Hepatocyte (in vitro differentiated cells): ENCODE results near the gene IL27RA. TPM values are rescaled to one million over a fixed set of nuclear protein-coding genes. Genes with fewer than 3 reads are reported as not detected.

Experiments
- DNase-seq: peaks from one replicate; pipeline ENCODE4 v3.0.0-alpha.2; 2016; ENCODE audit warnings: low spot score
- H2AFZ ChIP-seq: fragments of 200-600 bp; sonication (generic); 2 replicates; pipeline ENCODE4 v1.6.0; 2016; ENCODE audit warnings: antibody characterized with exemption, mild to moderate bottlenecking
- H3K27ac ChIP-seq: fragments of 200-600 bp; sonication (generic); 2 replicates; pipeline ENCODE4 v1.5.1; 2016; ENCODE audit warnings: mild to moderate bottlenecking
- H3K27me3 ChIP-seq: fragments of 200-600 bp; sonication (generic); 2 replicates; pipeline ENCODE4 v1.6.1; 2016
- H3K36me3 ChIP-seq: fragments of 200-600 bp; sonication (generic); replicated peaks from 2 replicates; pipeline ENCODE4 v1.5.1; 2016; ENCODE audit warnings: low read depth; ENCODE audit not compliant: insufficient read depth
- H3K4me1 ChIP-seq: fragments of 200-600 bp; sonication (generic); 2 replicates; pipeline ENCODE4 v1.5.1; 2016; ENCODE audit warnings: mild to moderate bottlenecking, moderate library complexity; ENCODE audit not compliant: insufficient read depth
- H3K4me2 ChIP-seq: fragments of 200-600 bp; sonication (generic); 2 replicates; pipeline ENCODE4 v1.6.0; 2016
- H3K4me3 ChIP-seq: fragments of 200-600 bp; sonication (generic); 2 replicates; pipeline ENCODE4 v1.5.1; 2016; ENCODE audit warnings: mild to moderate bottlenecking
- H3K79me2 ChIP-seq: fragments of 200-600 bp; sonication (generic); 2 replicates; pipeline ENCODE4 v1.6.0; 2017; ENCODE audit warnings: mild to moderate bottlenecking
- H3K9me2 ChIP-seq: fragments of 200-600 bp; sonication (generic); replicated peaks from 2 replicates; pipeline ENCODE4 v1.6.0; 2017; ENCODE audit warnings: mild to moderate bottlenecking; ENCODE audit not compliant: insufficient read depth
- H3K9me3 ChIP-seq: fragments of 200-600 bp; sonication (generic); 2 replicates; pipeline ENCODE4 v1.5.1; 2016; ENCODE audit warnings: low read depth, mild to moderate bottlenecking
- H4K20me1 ChIP-seq: fragments of 200-600 bp; sonication (generic); 2 replicates; pipeline ENCODE4 v1.6.0; 2016; ENCODE audit warnings: mild to moderate bottlenecking; ENCODE audit not compliant: insufficient read depth, poor library complexity, severe bottlenecking
- EZH2 ChIP-seq: fragments of 200-600 bp; sonication (generic); IDR thresholded peaks from 2 replicates; pipeline ENCODE4 v1.6.1; 2016; ENCODE audit warnings: antibody characterized with exemption, mild to moderate bottlenecking, borderline replicate concordance
- EZH2phosphoT487 ChIP-seq: fragments of 200-600 bp; sonication (generic); IDR thresholded peaks from one replicate; pipeline ENCODE4 v1.6.1; 2018; ENCODE audit warnings: antibody characterized with exemption, mild to moderate bottlenecking, low read depth, moderate library complexity; ENCODE audit not compliant: unreplicated experiment, severe bottlenecking
- WGBS: methylation state at CpG from one replicate; pipeline ENCODE4 v1.1.6; 2016; ENCODE audit warnings: low lambda C conversion rate; ENCODE audit errors: missing lambda C conversion rate; 5-methylcytosine and 5-hydroxymethylcytosine counted together
- polyA plus RNA-seq: library from polyadenylated mRNA; unstranded; fragments of >200 nt; fragmentation: Nextera tagmentation; extraction: Ambion mirVana; gene quantifications from 2 replicates; pipeline ENCODE4 v1.2.1, GENCODE V29; 2016
- total RNA-seq: library from RNA; depleted of rRNA; stranded (reverse); fragments of >200 nt; gene quantifications from 2 replicates; pipeline ENCODE4 v1.2.3, GENCODE V29; 2014
- TF ChIP-seq, protein P1 (sequence below): fragments of 200-600 bp; sonication (generic); IDR thresholded peaks from 2 replicates; pipeline ENCODE4 v1.5.1; 2016; ENCODE audit warnings: antibody characterized with exemption, mild to moderate bottlenecking; ENCODE audit not compliant: poor library complexity

Gene IL27RA
- total and polyA plus RNA-seq, 2 experiments from 2014 or later: 1.9 to 2.3 TPM

DNA sequence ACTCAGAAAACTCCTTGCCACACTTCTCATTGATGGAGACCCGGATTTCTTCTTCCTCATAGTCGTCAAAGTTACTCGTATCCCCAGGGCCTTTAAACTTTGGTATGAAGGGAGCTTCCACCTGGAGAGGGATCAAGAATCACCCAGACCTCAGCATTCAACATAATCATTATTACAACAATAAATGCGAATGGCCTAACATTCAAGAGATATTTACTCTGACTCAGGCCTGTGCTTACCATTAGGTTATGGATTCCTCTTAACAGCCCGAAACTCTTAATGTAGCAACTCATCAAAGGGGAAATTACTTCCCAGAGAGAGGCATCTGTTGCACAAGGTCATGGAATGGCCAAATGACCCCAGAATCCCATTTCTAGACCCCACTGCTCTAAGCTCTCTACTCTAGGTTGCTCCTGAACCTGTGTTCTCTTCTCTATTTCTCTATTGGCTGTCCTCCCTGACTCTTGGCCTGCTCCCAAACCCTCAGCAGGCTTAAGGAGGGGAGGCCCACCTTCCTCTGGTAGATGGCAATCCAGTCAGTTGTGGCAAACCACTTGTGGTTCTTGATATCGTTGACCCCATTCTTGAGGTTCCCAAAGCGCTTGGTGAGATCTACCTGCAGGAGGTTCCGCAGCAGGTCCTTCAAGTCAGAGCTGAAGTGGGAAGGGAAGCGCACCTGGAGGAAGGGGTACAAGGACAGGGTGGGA is 61.7 kb downstream of the IL27RA start:
- H3K36me3 ChIP-seq: no peaks in the 10 kb centered on the region

DNA sequence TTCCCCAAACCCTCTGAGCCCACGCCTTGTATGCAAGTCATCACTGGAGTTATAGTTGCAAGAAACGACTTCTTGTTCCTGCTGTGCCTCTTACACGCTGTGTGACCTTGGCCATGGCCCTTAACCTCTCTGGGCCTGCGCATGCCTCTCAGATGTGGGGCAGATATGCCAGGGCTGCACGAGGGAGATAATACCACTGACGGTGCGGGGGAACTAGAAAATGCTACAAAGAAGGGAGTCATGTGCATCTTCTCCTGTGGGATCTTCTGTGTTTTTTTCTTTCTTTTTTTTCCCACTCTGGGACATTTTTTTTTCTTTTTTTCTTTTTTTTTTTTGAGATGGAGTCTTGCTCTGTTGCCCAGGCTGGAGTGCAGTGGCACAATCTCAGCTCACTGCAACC is 63.3 kb downstream of the IL27RA start:
- no peaks in the 10 kb centered on the region for H3K9me3 ChIP-seq
- H3K27me3 ChIP-seq: no peaks in the 10 kb centered on the region
- H4K20me1 ChIP-seq: no peaks in the 10 kb centered on the region
- H3K27ac ChIP-seq: no peak overlapping the region
- no peak overlapping the region for H3K4me3 ChIP-seq
- H2AFZ ChIP-seq: no peak overlapping the region
- DNase-seq: no peak
- no peak overlapping the region for H3K4me2 ChIP-seq
- TF ChIP-seq, protein P1, sequence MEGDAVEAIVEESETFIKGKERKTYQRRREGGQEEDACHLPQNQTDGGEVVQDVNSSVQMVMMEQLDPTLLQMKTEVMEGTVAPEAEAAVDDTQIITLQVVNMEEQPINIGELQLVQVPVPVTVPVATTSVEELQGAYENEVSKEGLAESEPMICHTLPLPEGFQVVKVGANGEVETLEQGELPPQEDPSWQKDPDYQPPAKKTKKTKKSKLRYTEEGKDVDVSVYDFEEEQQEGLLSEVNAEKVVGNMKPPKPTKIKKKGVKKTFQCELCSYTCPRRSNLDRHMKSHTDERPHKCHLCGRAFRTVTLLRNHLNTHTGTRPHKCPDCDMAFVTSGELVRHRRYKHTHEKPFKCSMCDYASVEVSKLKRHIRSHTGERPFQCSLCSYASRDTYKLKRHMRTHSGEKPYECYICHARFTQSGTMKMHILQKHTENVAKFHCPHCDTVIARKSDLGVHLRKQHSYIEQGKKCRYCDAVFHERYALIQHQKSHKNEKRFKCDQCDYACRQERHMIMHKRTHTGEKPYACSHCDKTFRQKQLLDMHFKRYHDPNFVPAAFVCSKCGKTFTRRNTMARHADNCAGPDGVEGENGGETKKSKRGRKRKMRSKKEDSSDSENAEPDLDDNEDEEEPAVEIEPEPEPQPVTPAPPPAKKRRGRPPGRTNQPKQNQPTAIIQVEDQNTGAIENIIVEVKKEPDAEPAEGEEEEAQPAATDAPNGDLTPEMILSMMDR: no peak
- TF ChIP-seq EZH2: no peak
- no peak for TF ChIP-seq EZH2phosphoT487
- WGBS: 94% methylated on average over 7 of the region's 7 CpGs
- no peaks in the 10 kb centered on the region for H3K4me1 ChIP-seq
- no peaks in the 10 kb centered on the region for H3K79me2 ChIP-seq
- H3K9me2 ChIP-seq: no peaks in the 10 kb centered on the region
- H3K36me3 ChIP-seq: no peaks in the 10 kb centered on the region

More for the DNA sequence above, 61.7 kb downstream of the IL27RA start:
- H3K4me2 ChIP-seq: no peak overlapping the region
- peaks cover 7% of the 10 kb centered on the region for H4K20me1 ChIP-seq
- H3K79me2 ChIP-seq: peaks cover 6% of the 10 kb centered on the region
- no peak overlapping the region for H2AFZ ChIP-seq
- TF ChIP-seq EZH2phosphoT487: no peak
- TF ChIP-seq, protein P1: no peak
- DNase-seq: no peak
- H3K9me2 ChIP-seq: no peaks in the 10 kb centered on the region
- no peak overlapping the region for H3K27ac ChIP-seq
- no peaks in the 10 kb centered on the region for H3K4me1 ChIP-seq
- 98% methylated on average over 9 of the region's 9 CpGs for WGBS
- no peaks in the 10 kb centered on the region for H3K27me3 ChIP-seq
- H3K4me3 ChIP-seq: no peak overlapping the region
- H3K9me3 ChIP-seq: no peaks in the 10 kb centered on the region

DNA sequence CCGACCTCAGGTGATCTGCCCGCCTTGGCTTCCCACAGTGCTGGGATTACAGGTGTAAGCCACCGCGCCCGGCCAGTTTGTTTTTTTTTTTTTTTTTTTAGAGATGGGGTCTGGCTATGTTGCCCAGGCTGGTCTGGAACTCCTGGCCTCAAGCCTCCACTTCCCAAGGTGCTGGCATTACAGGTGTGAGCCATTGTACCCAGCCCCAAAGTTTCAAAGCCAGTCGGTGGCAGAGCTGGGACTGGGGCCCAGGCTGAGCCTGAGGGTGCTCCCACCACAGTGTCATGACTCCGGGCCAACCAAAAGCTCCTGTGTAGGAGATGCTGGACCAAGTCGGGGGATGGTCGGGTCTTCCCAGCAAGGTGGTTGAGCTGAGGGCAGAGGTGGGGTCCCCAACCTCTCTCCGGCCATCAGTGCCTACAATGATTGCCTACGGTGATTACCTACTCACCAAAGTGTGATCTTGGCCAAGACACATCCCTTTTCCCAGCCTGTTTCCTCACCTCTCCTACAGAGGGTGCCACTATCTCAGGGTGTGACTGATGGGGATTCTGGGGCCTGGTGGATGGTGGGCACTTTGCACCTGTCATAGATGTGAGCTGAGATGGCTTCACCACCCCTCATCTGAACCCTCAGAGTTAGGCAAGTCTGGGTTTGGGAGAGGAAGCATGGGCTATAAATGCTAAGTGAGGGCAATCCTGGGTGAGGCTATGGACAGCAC is 64.9 kb downstream of the IL27RA start:
- Histone ChIP-seq H3K9me3 (no peaks in the 10 kb centered on the region), H3K27ac (no peak overlapping the region), H3K4me1 (no peaks in the 10 kb centered on the region), H3K4me2 (no peak overlapping the region), H2AFZ (no peak overlapping the region), H3K4me3 (no peak overlapping the region), H4K20me1 (no peaks in the 10 kb centered on the region), H3K79me2 (no peaks in the 10 kb centered on the region), H3K9me2 (no peaks in the 10 kb centered on the region), H3K27me3 (no peaks in the 10 kb centered on the region), H3K36me3 (no peaks in the 10 kb centered on the region)
- TF ChIP-seq, protein P1: no peak
- no peak for TF ChIP-seq EZH2phosphoT487
- TF ChIP-seq EZH2: no peak
- WGBS: 97% methylated on average over 11 of the region's 11 CpGs
- DNase-seq: no peak
